ENCODE results near the gene PPIL6. TPM values are rescaled to one million over a fixed set of nuclear protein-coding genes. Genes with fewer than 3 reads are reported as not detected.

The PPIL6 gene
- polyA plus RNA-seq, 1 donor from 2014 or later = 1.1 TPM

GRCh38 chr6:109417646-109418045 lies 22.8 kb downstream of the PPIL6 start:
- no peaks in the 10 kb centered on the region for H3K4me1 Mint-ChIP-seq
- no peaks in the 10 kb centered on the region for H3K27me3 Mint-ChIP-seq
- peaks cover 0 to 6% (median 0%) of the 10 kb centered on the region in 3 donors for H3K9me3 Mint-ChIP-seq
- no peak overlapping the region for H3K27ac Mint-ChIP-seq
- no peak overlapping the region for H3K4me3 Mint-ChIP-seq
- H3K36me3 Mint-ChIP-seq = peaks cover 5% of the 10 kb centered on the region

DNA sequence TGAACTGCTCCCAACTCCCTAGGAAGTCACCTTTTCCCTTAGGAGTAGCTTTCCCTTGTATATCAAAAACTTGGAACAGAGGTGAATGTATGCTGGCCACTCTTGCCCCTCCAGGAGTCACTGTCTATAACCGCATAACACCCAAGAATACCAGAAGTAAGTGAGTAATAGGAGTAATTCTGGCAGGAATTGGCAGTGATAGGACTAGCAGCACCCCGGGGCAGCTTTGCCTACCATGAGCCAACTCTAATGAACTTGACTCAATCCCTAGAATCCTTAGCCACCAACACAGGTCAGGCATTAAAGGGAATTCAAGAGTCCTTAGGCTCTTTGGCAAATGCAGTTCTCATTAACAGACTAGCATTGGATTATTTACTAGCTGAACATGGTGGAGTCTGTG lies 29.4 kb downstream of the PPIL6 start:
- Mint-ChIP-seq H3K4me3 (no peak overlapping the region), H3K27me3 (peaks cover 4% of the 10 kb centered on the region), H3K4me1 (no peaks in the 10 kb centered on the region)

DNA sequence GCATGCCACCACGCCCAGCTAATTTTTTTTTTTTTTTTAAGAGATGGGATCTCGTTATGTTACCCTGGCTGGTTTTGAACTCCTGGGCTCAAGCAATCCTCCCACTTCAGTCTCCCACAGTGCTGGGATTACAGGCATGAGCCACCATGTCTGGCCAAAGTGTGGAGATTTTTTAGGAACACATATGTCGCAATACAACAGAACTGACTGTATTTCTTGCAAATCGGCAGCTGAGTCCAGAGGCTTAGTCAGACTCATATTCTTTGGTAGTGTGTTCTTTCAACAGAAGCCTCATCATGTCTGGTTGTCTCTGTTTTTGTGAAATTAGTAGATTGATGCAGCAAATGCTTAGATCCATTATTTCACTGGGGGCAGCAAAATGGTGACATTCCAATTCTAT lies 34.2 kb downstream of the PPIL6 start:
- Mint-ChIP-seq H3K36me3 (peaks cover 2% of the 10 kb centered on the region), H3K4me1 (no peaks in the 10 kb centered on the region), H3K4me3 (no peak overlapping the region), H3K9me3 (peaks cover 0 to 2% (median 0%) of the 10 kb centered on the region in 3 donors), H3K27me3 (peaks cover 4% of the 10 kb centered on the region), H3K27ac (no peak overlapping the region)

More for the DNA sequence above, 29.4 kb downstream of the PPIL6 start:
- no peak overlapping the region for H3K27ac Mint-ChIP-seq
- peaks cover 5% of the 10 kb centered on the region for H3K36me3 Mint-ChIP-seq
- peaks cover 0 to 6% (median 2%) of the 10 kb centered on the region in 3 donors for H3K9me3 Mint-ChIP-seq

- peaks cover 4% of the 10 kb centered on the region for H3K27me3 Mint-ChIP-seq
- H3K9me3 Mint-ChIP-seq = peaks cover 0 to 2% (median 0%) of the 10 kb centered on the region in 3 donors
These were observed 43.4 kb downstream of the PPIL6 start for GRCh38 chr6:109397020-109397419.

DNA sequence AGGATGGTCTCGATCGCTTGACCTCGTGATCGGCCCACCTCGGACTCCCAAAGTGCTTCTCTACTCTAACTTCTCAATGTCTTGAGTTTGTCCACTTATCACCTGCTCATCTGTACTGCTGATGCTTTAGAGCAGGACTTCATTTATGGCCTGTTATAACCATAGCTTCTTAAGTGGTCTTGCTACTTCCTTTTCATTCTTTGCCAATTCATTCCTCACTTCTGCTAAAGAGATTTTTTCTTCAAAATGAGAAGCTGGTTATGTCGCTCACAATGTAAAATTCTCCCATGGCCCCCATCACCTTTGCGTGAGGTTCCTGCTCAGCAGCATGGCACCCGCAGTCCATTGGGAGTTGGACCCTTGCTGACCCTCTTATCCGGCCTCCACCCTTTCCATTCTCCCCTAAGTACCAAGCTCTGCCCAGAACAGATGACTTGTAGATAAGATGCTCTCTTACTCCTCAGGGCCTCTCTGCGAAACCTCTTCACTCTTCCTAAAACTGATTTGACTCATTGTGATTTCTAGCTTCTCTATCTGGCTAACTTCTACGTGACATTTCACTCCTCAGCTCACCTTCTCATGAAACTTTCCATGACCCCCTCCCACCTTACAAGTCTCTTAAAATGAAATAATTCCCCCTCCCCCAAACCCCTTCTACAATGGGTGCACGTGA lies 44.2 kb downstream of the PPIL6 start:
- Mint-ChIP-seq H3K36me3 (no peaks in the 10 kb centered on the region), H3K27me3 (peaks cover 4% of the 10 kb centered on the region), H3K27ac (no peak overlapping the region), H3K4me1 (peaks cover 0 to 1% (median 0%) of the 10 kb centered on the region in 3 donors), H3K4me3 (peak overlapping the region in 1 of 4 donors; percentile 35), H3K9me3 (peaks cover 0 to 2% (median 0%) of the 10 kb centered on the region in 3 donors)

More at GRCh38 chr6:109397020-109397419, 43.4 kb downstream of the PPIL6 start:
- Mint-ChIP-seq H3K4me3 (no peak overlapping the region), H3K4me1 (peaks cover 0 to 1% (median 0%) of the 10 kb centered on the region in 3 donors), H3K27ac (no peak overlapping the region), H3K36me3 (no peaks in the 10 kb centered on the region)

GRCh38 chr6:109393886-109394281 lies 46.5 kb downstream of the PPIL6 start:
- H3K27ac Mint-ChIP-seq = peak overlapping the region in 1 of 3 donors; percentile 81
- H3K9me3 Mint-ChIP-seq = no peaks in the 10 kb centered on the region
- no peak overlapping the region for H3K4me3 Mint-ChIP-seq
- H3K4me1 Mint-ChIP-seq = peaks cover 0 to 3% (median 0%) of the 10 kb centered on the region in 3 donors
- no peaks in the 10 kb centered on the region for H3K36me3 Mint-ChIP-seq
- H3K27me3 Mint-ChIP-seq = peaks cover 4% of the 10 kb centered on the region

- Mint-ChIP-seq H3K4me3 (no peak overlapping the region), H3K27me3 (peaks cover 4% of the 10 kb centered on the region), H3K4me1 (peaks cover 0 to 3% (median 0%) of the 10 kb centered on the region in 3 donors), H3K36me3 (no peaks in the 10 kb centered on the region), H3K9me3 (no peaks in the 10 kb centered on the region), H3K27ac (peak overlapping the region in 1 of 3 donors; percentile 81)
These were observed 47.1 kb downstream of the PPIL6 start for GRCh38 chr6:109393157-109393885.

- Mint-ChIP-seq H3K4me1 (peaks cover 0 to 3% (median 0%) of the 10 kb centered on the region in 3 donors), H3K9me3 (no peaks in the 10 kb centered on the region), H3K36me3 (no peaks in the 10 kb centered on the region), H3K27me3 (no peaks in the 10 kb centered on the region), H3K4me3 (no peak overlapping the region), H3K27ac (no peak overlapping the region)
These were observed 50.7 kb downstream of the PPIL6 start for GRCh38 chr6:109389650-109390274.

DNA sequence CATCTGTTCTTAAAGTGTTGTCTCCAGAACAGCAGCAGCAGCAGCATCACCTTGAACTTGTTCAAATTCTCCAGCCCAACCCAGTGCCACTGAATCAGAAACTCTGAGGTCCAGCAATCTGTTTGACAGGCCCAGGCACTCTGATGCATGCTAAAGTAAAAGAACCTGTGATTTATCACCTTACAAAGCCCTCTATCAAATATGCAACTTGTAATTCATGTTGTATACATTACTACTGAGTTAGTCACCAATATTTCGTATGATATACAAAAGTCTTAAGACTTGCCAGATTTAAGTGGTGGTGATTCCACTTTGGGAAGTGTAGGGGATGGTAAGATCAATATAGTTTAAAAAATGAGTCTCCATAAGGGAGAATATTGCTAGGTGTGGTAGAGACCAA lies 52.2 kb downstream of the PPIL6 start:
- H3K4me1 Mint-ChIP-seq = peaks cover 0 to 9% (median 6%) of the 10 kb centered on the region in 3 donors
- H3K4me3 Mint-ChIP-seq = no peak overlapping the region
- H3K27ac Mint-ChIP-seq = no peak overlapping the region
- no peaks in the 10 kb centered on the region for H3K9me3 Mint-ChIP-seq
- H3K36me3 Mint-ChIP-seq = no peaks in the 10 kb centered on the region
- no peaks in the 10 kb centered on the region for H3K27me3 Mint-ChIP-seq

DNA sequence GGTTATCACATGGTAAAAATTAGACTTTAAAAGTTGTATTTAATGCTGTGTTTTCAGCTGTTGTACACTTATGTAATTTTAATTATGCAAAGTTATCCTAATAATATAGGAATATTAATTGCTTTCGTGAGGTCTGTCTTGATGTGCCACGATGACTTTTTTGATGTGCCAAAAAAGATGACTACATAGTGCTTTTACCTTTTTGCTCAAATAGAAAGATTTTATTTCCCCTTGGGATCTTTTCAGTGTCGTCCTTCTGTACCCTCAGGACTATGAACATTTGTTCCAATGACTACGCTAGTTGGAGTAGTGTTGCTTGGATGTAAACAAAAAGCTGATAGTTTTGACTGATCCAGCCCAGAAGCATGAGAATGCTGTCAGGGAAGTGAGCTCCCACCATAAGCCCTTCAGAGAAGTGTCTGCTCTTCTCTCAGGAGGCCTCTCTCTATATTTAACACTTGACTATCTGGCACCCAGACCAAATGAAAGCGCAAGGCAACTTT lies 56.9 kb downstream of the PPIL6 start:
- Mint-ChIP-seq H3K9me3 (peaks cover 0 to 2% (median 0%) of the 10 kb centered on the region in 3 donors), H3K36me3 (no peaks in the 10 kb centered on the region), H3K27me3 (no peaks in the 10 kb centered on the region), H3K4me3 (peak overlapping the region; percentile 94 to 99 (median 98)), H3K4me1 (peaks cover 20 to 30% (median 27%) of the 10 kb centered on the region in 3 donors), H3K27ac (peak overlapping the region; percentile 99 to 100 (median 100))

- H3K9me3 Mint-ChIP-seq = peaks cover 0 to 2% (median 0%) of the 10 kb centered on the region in 3 donors
- H3K4me1 Mint-ChIP-seq = peaks cover 26 to 37% (median 28%) of the 10 kb centered on the region in 3 donors
- H3K4me3 Mint-ChIP-seq = peak overlapping the region; percentile 94 to 99 (median 98)
- H3K36me3 Mint-ChIP-seq = no peaks in the 10 kb centered on the region
- no peaks in the 10 kb centered on the region for H3K27me3 Mint-ChIP-seq
- H3K27ac Mint-ChIP-seq = peak overlapping the region; percentile 99 to 100 (median 100)
These were observed 57.6 kb downstream of the PPIL6 start for GRCh38 chr6:109382576-109383437.

DNA sequence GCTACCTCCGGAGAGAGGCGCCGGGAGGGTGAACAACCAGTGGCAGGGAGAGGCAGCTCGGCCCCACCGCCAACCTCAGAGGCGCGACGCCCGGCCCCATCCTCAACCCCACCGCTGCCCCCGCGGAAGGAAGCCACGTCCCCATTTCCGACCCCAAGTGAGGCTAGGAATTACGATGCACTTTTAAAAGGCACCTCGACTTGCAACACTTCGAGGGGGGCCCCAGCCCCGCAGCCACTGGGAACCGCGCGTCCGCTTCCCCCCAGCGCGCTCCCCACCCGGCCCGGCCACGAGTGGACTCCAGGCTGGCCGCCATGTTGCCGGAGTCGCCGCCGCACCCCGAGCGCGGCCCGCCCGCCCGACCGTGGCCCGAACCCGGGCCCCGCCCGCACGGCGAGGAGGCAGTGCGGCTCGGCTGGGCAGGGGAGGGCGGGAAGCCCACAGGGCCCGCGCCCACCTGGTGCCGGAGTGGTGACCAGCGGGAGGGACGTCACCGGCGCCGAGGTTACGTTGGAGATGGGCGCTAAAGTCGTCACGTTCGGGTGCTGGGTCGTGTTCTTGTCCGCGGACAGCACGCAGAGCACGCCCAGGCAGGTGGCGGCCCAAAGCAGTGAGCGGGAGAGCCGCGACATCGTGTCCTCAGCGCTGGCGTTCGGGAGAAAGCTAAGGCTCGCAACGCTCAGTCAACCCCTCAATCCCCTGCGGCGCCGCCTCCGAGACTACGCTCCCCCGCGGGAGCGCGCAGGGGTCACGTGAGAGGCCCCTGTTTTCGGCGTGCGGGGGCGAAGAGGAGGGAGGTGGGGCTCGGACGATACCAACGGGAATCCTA lies 58.5 kb downstream of the PPIL6 start, which contains the start of gene CD164:
TSS of gene CD164 (minus strand) at position 721 of the 829 bp plus-strand sequence. CDS start at position 632, 89 bp downstream.
- H3K27ac Mint-ChIP-seq = peak within 1 kb of the TSS; percentile 99 to 100 (median 100)
- H3K27me3 Mint-ChIP-seq = no peaks in the 10 kb centered on the region
- H3K36me3 Mint-ChIP-seq = no peaks in the 10 kb centered on the region
- peak within 1 kb of the TSS; percentile 94 to 99 (median 98) for H3K4me3 Mint-ChIP-seq
- peaks cover 31 to 41% (median 32%) of the 10 kb centered on the region in 3 donors for H3K4me1 Mint-ChIP-seq
- H3K9me3 Mint-ChIP-seq = peaks cover 0 to 2% (median 0%) of the 10 kb centered on the region in 3 donors

DNA sequence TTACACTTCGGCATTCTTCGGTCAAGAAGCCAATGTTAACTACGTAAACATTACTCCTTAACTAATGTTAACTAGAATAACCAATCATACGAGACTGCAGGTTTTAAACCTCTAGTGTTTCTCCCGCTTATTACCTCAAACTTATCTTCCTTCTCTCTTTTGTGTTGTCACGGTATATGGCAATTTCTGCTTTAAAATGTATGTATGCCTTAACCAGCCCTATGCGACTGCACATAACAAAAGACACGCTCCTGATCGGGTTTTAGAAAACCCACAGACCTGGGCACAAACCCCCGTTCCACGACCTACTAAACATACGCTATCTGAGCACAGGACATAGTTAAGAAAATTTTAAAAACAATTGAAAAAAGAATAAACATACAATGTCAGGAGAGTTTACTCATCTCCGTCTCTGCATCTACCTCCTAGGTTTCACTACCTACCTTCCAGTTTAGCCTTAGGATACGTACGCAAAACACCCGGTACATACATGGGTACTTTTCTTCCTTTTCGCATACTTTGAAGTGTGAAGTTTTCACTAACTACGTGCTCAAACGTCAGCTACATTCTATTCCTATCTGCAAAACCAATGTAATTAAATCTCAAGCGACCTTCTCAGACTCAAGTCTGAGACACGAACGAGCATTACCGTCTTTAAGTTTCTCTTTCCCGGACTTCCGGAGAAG lies 59.2 kb downstream of the PPIL6 start:
- no peaks in the 10 kb centered on the region for H3K27me3 Mint-ChIP-seq
- H3K27ac Mint-ChIP-seq = peak overlapping the region; percentile 94 to 100 (median 100)
- H3K9me3 Mint-ChIP-seq = peaks cover 0 to 2% (median 0%) of the 10 kb centered on the region in 3 donors
- peaks cover 31 to 46% (median 35%) of the 10 kb centered on the region in 3 donors for H3K4me1 Mint-ChIP-seq
- no peaks in the 10 kb centered on the region for H3K36me3 Mint-ChIP-seq
- peak overlapping the region; percentile 91 to 99 (median 98) for H3K4me3 Mint-ChIP-seq
